T-helper 1 cell (primary cell): ENCODE data around the gene NUDT22.

Experiments used
- DNase-seq, 5 donors: peaks; one replicate each; pipeline ENCODE4 v3.0.0-alpha.2; 2012 to 2020

The NUDT22 gene

GRCh38 chr11:64275031-64275800 lies 49.1 kb downstream of the NUDT22 start:
- DNase-seq: no peak

GRCh38 chr11:64275841-64276240 lies 49.8 kb downstream of the NUDT22 start:
- DNase-seq: no peak

- DNase-seq: no peak
Observed at GRCh38 chr11:64276653-64277431, 50.8 kb downstream of the NUDT22 start.

GRCh38 chr11:64278576-64279190 lies 52.6 kb downstream of the NUDT22 start:
- DNase-seq: no peak
